H1 (cell line): Measurements from ENCODE around the gene RPL18. TPM values are rescaled to one million over a fixed set of nuclear protein-coding genes. Genes with fewer than 3 reads are reported as not detected.

Source experiments
- CHD2 ChIP-seq: IDR thresholded peaks from 2 replicates; pipeline ENCODE4 v1.6.1; 2012; ENCODE audit warnings: low read length, improper control_type of control experiment
- CREB1 ChIP-seq: IDR thresholded peaks from 2 replicates; pipeline ENCODE4 v1.6.1; 2012; ENCODE audit warnings: inconsistent platforms
- EZH2 ChIP-seq: fragments of 200-600 bp; sonication (generic); IDR thresholded peaks from 2 replicates; pipeline ENCODE4 v1.7.1; 2012; ENCODE audit warnings: low read depth, mild to moderate bottlenecking, moderate library complexity, low read length, inconsistent platforms; ENCODE audit not compliant: severe bottlenecking
- KDM4A ChIP-seq: IDR thresholded peaks from one replicate; pipeline ENCODE4 v1.7.1; 2012; ENCODE audit warnings: low read depth, mild to moderate bottlenecking, moderate library complexity, low read length, inconsistent platforms; ENCODE audit not compliant: severe bottlenecking
- MAX ChIP-seq: IDR thresholded peaks from 2 replicates; pipeline ENCODE4 v1.6.1; 2012; ENCODE audit warnings: inconsistent platforms
- POLR2A ChIP-seq, 2 experiments: IDR thresholded peaks; 1 replicate in 1 of 2; 2 replicates in 1 of 2; pipeline ENCODE4 v1.6.1; 2011; ENCODE audit warnings: low read depth in 2 of 2, low read length in 2 of 2, mild to moderate bottlenecking in 2 of 2; ENCODE audit errors: control extremely low read depth in 1 of 2
- RFX5 ChIP-seq: IDR thresholded peaks from 2 replicates; pipeline ENCODE4 v1.6.1; 2011; ENCODE audit warnings: low read depth, low read length, improper control_type of control experiment, borderline replicate concordance
- TBP ChIP-seq: IDR thresholded peaks from 2 replicates; pipeline ENCODE4 v1.6.1; 2011; ENCODE audit warnings: low read depth, low read length, improper control_type of control experiment
- polyA plus RNA-seq, 7 experiments: library from polyadenylated mRNA; depleted of rRNA in 3 of 7; stranded (reverse) in 5 of 7; unstranded in 2 of 7; fragments of >200 nt in 5 of 7; fragments of 200-250 nt in 2 of 7; gene quantifications; 1 replicate in 5 of 7; 2 replicates in 1 of 7; 4 replicates in 1 of 7; pipeline versions ENCODE4 v1.2.1 to v1.2.3, GENCODE V29; 2011 to 2013; ENCODE audit warnings: missing spikeins in 2 of 7, mixed read lengths in 2 of 7
- total RNA-seq: library from RNA; stranded (reverse); fragmentation: NEBNext Ultra II Directional; extraction: Animal tissue kit (Norgen Biotek cat#: 25700); gene quantifications from 2 replicates; pipeline ENCODE4 v1.2.1, GENCODE V29; 2021

RPL18 gene
- total and polyA plus RNA-seq, 2 of the 8 experiments (the other 6 are each of a cell fraction or from before 2014, with no cell fraction given) = 1,669 to 2,789 TPM

GRCh38 chr19:48637449-48637947 lies 18.5 kb upstream of the RPL18 start (continued):
- no peak for TF ChIP-seq RFX5
- peak; percentile 12 for TF ChIP-seq KDM4A
- TF ChIP-seq CREB1 = peak; percentile 66
- TF ChIP-seq MAX = peak; percentile 98
- TF ChIP-seq POLR2A (IDR thresholded peaks at IDR 0.05; ENCODE audit: control extremely low read depth in 1 of 2, low read depth in 2 of 2, low read length in 2 of 2) = no peak
- peak; percentile 9; the same call in 1 of the 2 replicates for TF ChIP-seq TBP
- TF ChIP-seq CHD2 = peak; percentile 72
- TF ChIP-seq EZH2 = no peak
